Umbilical cord (tissue), 2 donors: Measurements from ENCODE around the gene FOSL1. TPM values are rescaled to one million over a fixed set of nuclear protein-coding genes. Genes with fewer than 3 reads are reported as not detected.
A peak's percentile ranks its signal among the peaks of the same experiment; 100 is the strongest.
"Not testable (repeated sequence)": the region's sequence is repeated elsewhere in the genome, so short reads cannot be mapped to it uniquely, and the experiment has no call there.

Experiments used
- DNase-seq: peaks from one replicate; pipeline ENCODE4 v3.0.0-alpha.2; 2015; ENCODE audit warnings: low spot score
- total RNA-seq: library from RNA; depleted of rRNA; stranded (reverse); fragments of >200 nt; gene quantifications from one replicate; pipeline ENCODE4 v1.2.3, GENCODE V29; 2014; ENCODE audit warnings: low replicate concordance; ENCODE audit not compliant: insufficient read depth

FOSL1 gene
- total RNA-seq, 1 donor from 2014 or later: not detected

GRCh38 chr11:65896034-65896999 lies 3.9 kb downstream of the FOSL1 start:
- no peak for DNase-seq

- no peak for DNase-seq
Measured at GRCh38 chr11:65895482-65895981, 4.7 kb downstream of the FOSL1 start.

GRCh38 chr11:65894034-65894591 lies 6.1 kb downstream of the FOSL1 start:
- no peak for DNase-seq

GRCh38 chr11:65892661-65893317 lies 7.4 kb downstream of the FOSL1 start:
- no peak for DNase-seq

- not testable (repeated sequence) for DNase-seq
Measured at GRCh38 chr11:65892137-65892540, 8.0 kb downstream of the FOSL1 start.

- DNase-seq: no peak
Measured at GRCh38 chr11:65891219-65892136, 8.7 kb downstream of the FOSL1 start.

- peak; percentile 98 for DNase-seq
Measured at GRCh38 chr11:65890324-65891218, 9.6 kb downstream of the FOSL1 start, which contains the start of gene CCDC85B. Gene CCDC85B, plus strand, starts transcription at chr11:65890673. Its CDS starts 111 bp downstream, at chr11:65890784.

DNA sequence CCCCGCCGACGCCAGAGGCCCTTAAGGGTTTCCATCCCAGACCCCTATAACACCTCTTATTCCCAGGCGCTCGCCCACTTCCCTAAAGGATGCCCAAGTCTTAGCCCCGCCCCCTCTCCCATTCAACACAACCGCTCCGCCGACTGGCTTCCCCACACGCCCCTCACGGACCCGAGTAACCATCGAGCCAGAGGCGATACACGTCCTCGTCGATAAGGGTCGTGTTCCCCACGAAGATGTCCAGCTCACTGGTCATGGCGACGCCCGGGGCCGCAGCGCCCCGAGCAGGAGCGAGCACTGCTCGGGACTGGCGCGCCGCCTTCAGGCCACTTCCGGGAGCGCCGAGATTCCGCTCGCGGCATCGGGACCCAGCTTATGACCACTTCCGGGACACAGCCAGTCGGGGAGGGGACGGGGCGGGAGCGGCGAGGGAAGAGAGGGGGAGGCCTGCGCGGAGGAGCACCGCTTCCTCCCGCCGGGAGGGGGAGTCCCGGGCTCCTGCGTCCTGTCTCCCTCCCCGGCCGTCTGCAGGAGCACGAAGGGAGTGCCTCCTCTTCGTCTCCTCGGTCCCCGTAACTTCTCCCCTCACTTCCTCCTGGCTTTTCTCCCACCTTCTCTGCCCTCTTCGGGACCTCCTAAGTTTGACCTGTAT lies 11.9 kb downstream of the FOSL1 start, which contains the start of gene FIBP:
FIBP (minus strand) TSS at position 309 of the 652 bp plus-strand sequence; CDS start at position 256, 53 bp downstream.
- DNase-seq: peak; percentile 98

DNA sequence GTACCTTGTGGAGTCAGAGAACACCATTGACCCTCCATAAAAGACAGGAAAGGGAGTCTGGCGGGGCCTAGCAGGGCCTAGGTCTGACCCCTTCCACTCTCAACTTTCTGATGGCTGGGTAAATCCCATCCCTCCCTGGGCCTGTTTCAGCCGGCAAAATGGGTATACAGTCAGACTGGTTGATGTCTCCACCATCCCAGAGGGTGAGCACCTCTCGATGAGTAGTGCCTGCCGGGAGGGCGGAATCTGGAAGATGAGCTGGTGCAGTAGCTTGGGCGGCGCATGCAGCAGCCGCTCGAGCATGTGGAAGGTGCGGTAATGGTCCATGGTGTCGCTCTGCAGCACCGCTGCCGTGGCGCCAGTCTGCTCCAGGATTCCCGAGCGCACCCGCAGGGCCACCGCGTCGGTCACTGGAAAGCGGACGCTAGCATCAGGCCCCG lies 12.4 kb downstream of the FOSL1 start:
- no peak for DNase-seq

GRCh38 chr11:65886826-65887722 lies 13.1 kb downstream of the FOSL1 start:
- DNase-seq: no peak

DNA sequence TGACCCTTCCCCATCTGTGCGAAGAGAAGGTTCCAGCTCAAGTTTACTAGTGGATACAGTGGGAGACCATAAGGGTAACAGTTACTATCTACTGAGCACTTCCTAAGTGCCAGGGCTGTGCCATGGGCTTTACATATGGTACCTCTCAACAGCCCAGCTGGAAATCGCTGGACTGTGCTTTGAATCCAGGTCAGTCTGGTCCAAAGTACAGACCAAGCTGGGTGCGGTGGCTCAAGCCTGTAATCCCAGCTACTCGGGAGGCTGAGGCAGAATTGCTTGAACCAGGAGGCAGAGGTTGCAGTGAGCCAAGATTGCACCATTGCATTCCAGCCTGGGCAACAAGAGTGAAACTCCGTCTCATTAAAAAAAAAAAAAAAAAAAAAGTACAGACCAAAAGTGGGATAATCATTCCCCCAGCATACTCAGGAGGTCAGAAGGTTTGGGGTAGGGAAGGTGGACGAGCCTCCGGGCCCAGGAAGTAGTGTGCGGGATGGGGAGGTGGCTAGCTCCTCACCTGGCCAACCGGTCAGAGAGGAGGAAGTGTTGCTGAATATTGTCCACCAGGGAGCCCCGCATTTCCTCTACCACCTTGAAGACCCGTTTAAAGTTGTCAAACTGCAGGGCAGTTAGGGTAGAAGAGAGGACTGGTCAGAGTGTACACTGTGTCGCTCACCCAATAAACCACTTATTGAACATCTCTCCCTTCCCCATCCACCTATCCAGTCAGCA lies 14.2 kb downstream of the FOSL1 start:
- DNase-seq: no peak

GRCh38 chr11:65885231-65885630 lies 15.0 kb downstream of the FOSL1 start:
- DNase-seq: no peak

GRCh38 chr11:65884716-65885092 lies 15.5 kb downstream of the FOSL1 start:
- DNase-seq: peak; percentile 67

DNA sequence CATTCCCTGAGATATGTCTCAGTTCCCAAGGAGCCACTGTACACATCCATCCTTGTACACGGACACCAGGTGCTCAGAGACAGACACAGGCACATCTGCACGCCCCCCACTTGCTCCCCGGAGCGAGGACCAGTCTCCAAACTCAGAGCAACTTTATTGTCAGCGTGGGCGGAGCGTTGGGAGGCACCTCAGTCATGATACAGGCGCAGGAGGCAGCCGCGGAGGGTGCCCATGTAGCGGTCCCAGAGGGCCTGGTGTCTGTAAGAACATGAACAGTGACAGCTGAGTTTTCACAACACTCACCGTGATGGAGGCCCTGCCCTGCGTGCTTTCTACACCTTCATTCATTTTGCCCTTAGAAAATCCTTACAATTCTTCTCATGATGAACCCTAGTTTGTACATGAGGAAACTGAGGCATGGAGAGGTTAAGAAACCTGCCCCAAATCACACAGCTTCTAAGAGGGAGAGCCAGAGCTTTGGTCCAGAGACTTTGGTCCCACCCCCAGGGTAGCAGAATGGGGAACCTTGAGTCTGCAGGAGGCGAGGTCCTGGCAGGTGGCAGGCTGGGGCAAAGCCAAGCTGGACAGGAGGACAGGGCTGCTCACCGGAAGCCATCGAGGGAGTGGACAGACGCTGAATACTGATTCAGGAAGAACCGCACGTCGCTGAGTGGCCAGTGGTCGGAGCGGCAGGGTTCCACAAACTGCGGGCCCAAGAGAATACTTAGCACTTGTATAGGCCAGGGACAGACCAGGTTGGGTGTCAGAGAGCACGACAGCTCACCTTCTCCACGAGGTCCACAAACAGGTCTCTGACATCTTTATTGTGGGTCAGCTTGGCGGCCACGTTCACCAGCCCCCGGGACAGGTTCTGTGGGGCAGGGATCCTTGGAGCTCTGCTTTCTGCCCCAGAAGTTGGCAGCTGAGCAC lies 16.1 kb downstream of the FOSL1 start:
- DNase-seq: no peak

GRCh38 chr11:65883058-65883761 lies 17.0 kb downstream of the FOSL1 start:
- DNase-seq: no peak
